Activated naive CD8-positive, alpha-beta T cell treated with anti-CD3 and anti-CD28 coated beads, Interleukin-2, amount 50 U/mL, for 24 hours (primary cell): Measurements from ENCODE around the gene VPS16.
"Not testable (repeated sequence)": the region's sequence is repeated elsewhere in the genome, so short reads cannot be mapped to it uniquely, and the experiment has no call there.

Source experiments
- ATAC-seq: fragments of 150-1000 bp; cut with Tn5 transposase; one replicate; pipeline ENCODE4 v1.10.0; 2021
- DNase-seq: peaks from one replicate; pipeline ENCODE4 v3.0.0; 2021
- H3K27ac Mint-ChIP-seq: one replicate; pipeline ENCODE4 v1.8.0; 2021; ENCODE audit warnings: mild to moderate bottlenecking, mixed read lengths
- H3K27me3 Mint-ChIP-seq: one replicate; pipeline ENCODE4 v1.8.0; 2021; ENCODE audit warnings: mixed read lengths
- H3K36me3 Mint-ChIP-seq: one replicate; pipeline ENCODE4 v1.8.0; 2021; ENCODE audit warnings: low read depth, mixed read lengths
- H3K4me1 Mint-ChIP-seq: one replicate; pipeline ENCODE4 v1.8.0; 2021; ENCODE audit warnings: mixed read lengths
- H3K4me3 Mint-ChIP-seq: one replicate; pipeline ENCODE4 v1.8.0; 2021; ENCODE audit warnings: mild to moderate bottlenecking, moderate library complexity, mixed read lengths
- H3K9me3 Mint-ChIP-seq: one replicate; pipeline ENCODE4 v1.8.0; 2021; ENCODE audit warnings: mixed read lengths

VPS16 gene

GRCh38 chr20:2880650-2881049 is 40.1 kb downstream of the VPS16 start:
- Mint-ChIP-seq H3K4me3 (no peak overlapping the region), H3K27ac (no peak overlapping the region), H3K4me1 (peaks cover 53% of the 10 kb centered on the region), H3K36me3 (peaks cover 25% of the 10 kb centered on the region), H3K9me3 (no peaks in the 10 kb centered on the region), H3K27me3 (no peaks in the 10 kb centered on the region)
- DNase-seq (no peak), ATAC-seq (no peak)

GRCh38 chr20:2883726-2884637 is 43.4 kb downstream of the VPS16 start:
- Mint-ChIP-seq H3K4me1 (peaks cover 56% of the 10 kb centered on the region), H3K36me3 (peaks cover 10% of the 10 kb centered on the region), H3K27ac (peak overlapping the region; percentile 2), H3K9me3 (no peaks in the 10 kb centered on the region), H3K27me3 (no peaks in the 10 kb centered on the region), H3K4me3 (no peak overlapping the region)
- DNase-seq, result no peak
- ATAC-seq, result no peak

- Mint-ChIP-seq H3K27ac (no peak overlapping the region), H3K4me3 (no peak overlapping the region), H3K27me3 (no peaks in the 10 kb centered on the region), H3K9me3 (no peaks in the 10 kb centered on the region), H3K36me3 (peaks cover 16% of the 10 kb centered on the region), H3K4me1 (peaks cover 73% of the 10 kb centered on the region)
- DNase-seq (no peak), ATAC-seq (no peak)
Measured at GRCh38 chr20:2887715-2888114, 47.2 kb downstream of the VPS16 start.

GRCh38 chr20:2888224-2888955 is 47.8 kb downstream of the VPS16 start:
- Mint-ChIP-seq H3K27me3 (no peaks in the 10 kb centered on the region), H3K4me1 (peaks cover 71% of the 10 kb centered on the region), H3K4me3 (no peak overlapping the region), H3K36me3 (peaks cover 16% of the 10 kb centered on the region), H3K27ac (peak overlapping the region; percentile 3), H3K9me3 (no peaks in the 10 kb centered on the region)
- no peak for DNase-seq
- no peak for ATAC-seq

GRCh38 chr20:2889209-2889608 is 48.7 kb downstream of the VPS16 start:
- Mint-ChIP-seq H3K36me3 (peaks cover 13% of the 10 kb centered on the region), H3K27ac (no peak overlapping the region), H3K27me3 (no peaks in the 10 kb centered on the region), H3K4me3 (no peak overlapping the region), H3K9me3 (peaks cover 2% of the 10 kb centered on the region), H3K4me1 (peaks cover 66% of the 10 kb centered on the region)
- DNase-seq (no peak), ATAC-seq (no peak)

GRCh38 chr20:2889797-2890196 is 49.3 kb downstream of the VPS16 start:
- Mint-ChIP-seq H3K4me3 (no peak overlapping the region), H3K4me1 (peaks cover 61% of the 10 kb centered on the region), H3K9me3 (peaks cover 4% of the 10 kb centered on the region), H3K36me3 (peaks cover 16% of the 10 kb centered on the region), H3K27ac (no peak overlapping the region), H3K27me3 (no peaks in the 10 kb centered on the region)
- no peak for DNase-seq
- no peak for ATAC-seq

GRCh38 chr20:2890742-2891141 is 50.2 kb downstream of the VPS16 start:
- Mint-ChIP-seq H3K9me3 (peaks cover 4% of the 10 kb centered on the region), H3K27ac (peak overlapping the region; percentile 37), H3K36me3 (peaks cover 18% of the 10 kb centered on the region), H3K4me1 (peaks cover 51% of the 10 kb centered on the region), H3K27me3 (no peaks in the 10 kb centered on the region), H3K4me3 (no peak overlapping the region)
- ATAC-seq (peak; percentile 65), DNase-seq (no peak)

- Mint-ChIP-seq H3K27ac (peak overlapping the region; percentile 37), H3K9me3 (peaks cover 4% of the 10 kb centered on the region), H3K4me3 (no peak overlapping the region), H3K4me1 (peaks cover 47% of the 10 kb centered on the region), H3K27me3 (no peaks in the 10 kb centered on the region), H3K36me3 (peaks cover 21% of the 10 kb centered on the region)
- ATAC-seq, result no peak
- DNase-seq, result no peak
Measured at GRCh38 chr20:2891343-2891742, 50.8 kb downstream of the VPS16 start.

GRCh38 chr20:2892376-2892775 is 51.8 kb downstream of the VPS16 start:
- Mint-ChIP-seq H3K36me3 (peaks cover 27% of the 10 kb centered on the region), H3K27me3 (no peaks in the 10 kb centered on the region), H3K27ac (no peak overlapping the region)

GRCh38 chr20:2894221-2894620 is 53.7 kb downstream of the VPS16 start:
- Mint-ChIP-seq H3K36me3 (peaks cover 26% of the 10 kb centered on the region), H3K4me3 (no peak overlapping the region), H3K27ac (no peak overlapping the region), H3K27me3 (no peaks in the 10 kb centered on the region), H3K9me3 (peaks cover 4% of the 10 kb centered on the region), H3K4me1 (peaks cover 40% of the 10 kb centered on the region)
- no peak for ATAC-seq
- DNase-seq, result no peak

More at GRCh38 chr20:2892376-2892775, 51.8 kb downstream of the VPS16 start:
- Mint-ChIP-seq H3K9me3 (peaks cover 4% of the 10 kb centered on the region), H3K4me1 (peaks cover 48% of the 10 kb centered on the region), H3K4me3 (no peak overlapping the region)
- DNase-seq, result no peak
- no peak for ATAC-seq

- Mint-ChIP-seq H3K4me1 (peaks cover 41% of the 10 kb centered on the region), H3K36me3 (peaks cover 28% of the 10 kb centered on the region)
- H3K27ac Mint-ChIP-seq, H3K27me3 Mint-ChIP-seq, ATAC-seq, DNase-seq, H3K9me3 Mint-ChIP-seq, H3K4me3 Mint-ChIP-seq: not testable (repeated sequence)
Measured at GRCh38 chr20:2895154-2895553, 54.6 kb downstream of the VPS16 start.

GRCh38 chr20:2899243-2899642 is 58.7 kb downstream of the VPS16 start:
- peaks cover 19% of the 10 kb centered on the region for H3K36me3 Mint-ChIP-seq
- H3K27ac Mint-ChIP-seq, result peak overlapping the region; percentile 33
- no peak overlapping the region for H3K4me3 Mint-ChIP-seq
- DNase-seq (peak; percentile 26), ATAC-seq (peak; percentile 93)
- H3K9me3 Mint-ChIP-seq, result peaks cover 1% of the 10 kb centered on the region
- H3K4me1 Mint-ChIP-seq, result peaks cover 42% of the 10 kb centered on the region
- H3K27me3 Mint-ChIP-seq, result no peaks in the 10 kb centered on the region

- Mint-ChIP-seq H3K4me1 (peaks cover 43% of the 10 kb centered on the region), H3K9me3 (no peaks in the 10 kb centered on the region), H3K27ac (no peak overlapping the region), H3K4me3 (no peak overlapping the region), H3K27me3 (no peaks in the 10 kb centered on the region), H3K36me3 (peaks cover 19% of the 10 kb centered on the region)
- DNase-seq, result no peak
- no peak for ATAC-seq
Measured at GRCh38 chr20:2900845-2901592, 60.5 kb downstream of the VPS16 start.

- peaks cover 38% of the 10 kb centered on the region for H3K4me1 Mint-ChIP-seq
Measured at GRCh38 chr20:2902291-2902690, 61.7 kb downstream of the VPS16 start.

More at GRCh38 chr20:2902291-2902690, 61.7 kb downstream of the VPS16 start:
- peaks cover 11% of the 10 kb centered on the region for H3K36me3 Mint-ChIP-seq
- no peak overlapping the region for H3K27ac Mint-ChIP-seq
- H3K4me3 Mint-ChIP-seq, result no peak overlapping the region
- DNase-seq (no peak), ATAC-seq (no peak)
- no peaks in the 10 kb centered on the region for H3K27me3 Mint-ChIP-seq
- no peaks in the 10 kb centered on the region for H3K9me3 Mint-ChIP-seq
